GM18873 (cell line): Measurements from ENCODE around the gene CFAP73.

Source experiments
- ATAC-seq: cut with Tn5 transposase; IDR thresholded peaks from one replicate; pipeline ENCODE4 v1.9.1; 2021; ENCODE audit warnings: mild to moderate bottlenecking, moderate library complexity, moderate number of reproducible peaks; ENCODE audit not compliant: unreplicated experiment, low FRiP score

The CFAP73 gene

GRCh38 chr12:113161415-113162016, 12.0 kb downstream of the CFAP73 start:
- ATAC-seq: no peak

GRCh38 chr12:113162102-113163029, 12.8 kb downstream of the CFAP73 start:
- no peak for ATAC-seq

GRCh38 chr12:113163030-113163360, 13.5 kb downstream of the CFAP73 start:
- ATAC-seq: no peak

GRCh38 chr12:113164014-113164413, 14.5 kb downstream of the CFAP73 start:
- ATAC-seq: no peak

GRCh38 chr12:113165521-113166450, 16.3 kb downstream of the CFAP73 start:
- no peak for ATAC-seq

GRCh38 chr12:113167868-113168267, 18.3 kb downstream of the CFAP73 start:
- ATAC-seq: no peak

GRCh38 chr12:113169697-113170096, 20.2 kb downstream of the CFAP73 start:
- ATAC-seq: no peak

- no peak for ATAC-seq
Measured at GRCh38 chr12:113170457-113170856, 20.9 kb downstream of the CFAP73 start.

GRCh38 chr12:113170926-113171325, 21.4 kb downstream of the CFAP73 start:
- no peak for ATAC-seq

- ATAC-seq: no peak
Measured at GRCh38 chr12:113171543-113171942, 22.0 kb downstream of the CFAP73 start.

- no peak for ATAC-seq
Measured at GRCh38 chr12:113172185-113172584, 22.7 kb downstream of the CFAP73 start.

- ATAC-seq: no peak
Measured at GRCh38 chr12:113173081-113173698, 23.7 kb downstream of the CFAP73 start.

- no peak for ATAC-seq
Measured at GRCh38 chr12:113174461-113175384, 25.2 kb downstream of the CFAP73 start.

GRCh38 chr12:113179023-113179422, 29.5 kb downstream of the CFAP73 start:
- no peak for ATAC-seq

GRCh38 chr12:113180333-113180732, 30.8 kb downstream of the CFAP73 start:
- no peak for ATAC-seq

- ATAC-seq: no peak
Measured at GRCh38 chr12:113181975-113182374, 32.5 kb downstream of the CFAP73 start.

- no peak for ATAC-seq
Measured at GRCh38 chr12:113183030-113183589, 33.6 kb downstream of the CFAP73 start.

GRCh38 chr12:113184098-113184899, 34.8 kb downstream of the CFAP73 start:
- ATAC-seq: peak; percentile 40
